IMR-90 (cell line): ENCODE results near the gene CDO1. TPM values are rescaled to one million over a fixed set of nuclear protein-coding genes. Genes with fewer than 3 reads are reported as not detected.

ENCODE experiments used
- ATAC-seq: fragments of 200-7000 bp; cut with Tn5 transposase; 2 replicates; pipeline ENCODE4 v1.9.1; 2020; ENCODE audit warnings: low read depth, mild to moderate bottlenecking, moderate library complexity
- BruUV-seq: library from RNA; stranded (reverse); fragments of 400-500 nt; replicated peaks from 2 replicates; lab custom pipeline; 2021; lab: Mats Ljungman, UMichigan
- CTCF ChIA-PET: fragments of 300-600 bp; formaldehyde crosslinking; extraction: SDS; loops from one replicate; lab custom pipeline; 2021; ENCODE audit warnings: antibody characterized with exemption; lab: Yijun Ruan, JAX
- POLR2A ChIA-PET: fragments of 300-600 bp; sonication (Branson Sonifier 250); formaldehyde crosslinking; loops from one replicate; lab custom pipeline; 2022; ENCODE audit warnings: antibody characterized with exemption; ENCODE audit not compliant: unreplicated experiment; lab: Charles Lee
- DNase-seq: peaks from one replicate; pipeline ENCODE4 v3.0.0; 2013
- H2AFZ ChIP-seq: replicated peaks from 2 replicates; pipeline ENCODE3; 2013; ENCODE audit warnings: low read length, mild to moderate bottlenecking; ENCODE audit not compliant: poor library complexity
- H2AK5ac ChIP-seq: 2 replicates; pipeline ENCODE4 v1.6.1; 2013; ENCODE audit warnings: low read depth, low read length, inconsistent platforms
- H2AK9ac ChIP-seq: replicated peaks from 2 replicates; pipeline ENCODE3; 2013; ENCODE audit warnings: mild to moderate bottlenecking, low read depth, low read length, moderate library complexity; ENCODE audit not compliant: poor library complexity
- H2BK120ac ChIP-seq: 2 replicates; pipeline ENCODE4 v1.6.1; 2013; ENCODE audit warnings: low read depth, low read length, inconsistent platforms
- H2BK15ac ChIP-seq: 3 replicates; pipeline ENCODE4 v1.6.1; 2013; ENCODE audit warnings: low read depth, low read length, inconsistent platforms
- H2BK20ac ChIP-seq: 2 replicates; pipeline ENCODE4 v1.6.1; 2013; ENCODE audit warnings: low read depth, mild to moderate bottlenecking, inconsistent platforms, low read length, moderate library complexity
- H2BK5ac ChIP-seq: 2 replicates; pipeline ENCODE4 v1.6.1; 2013; ENCODE audit warnings: mild to moderate bottlenecking, low read depth, low read length, inconsistent platforms; ENCODE audit not compliant: poor library complexity, severe bottlenecking
- H3K14ac ChIP-seq: replicated peaks from 2 replicates; pipeline ENCODE4 v1.6.1; 2013; ENCODE audit warnings: low read depth, low read length, inconsistent platforms
- H3K18ac ChIP-seq: 2 replicates; pipeline ENCODE4 v1.6.1; 2013; ENCODE audit warnings: low read depth, low read length, control low read depth
- H3K23ac ChIP-seq: 2 replicates; pipeline ENCODE4 v1.6.1; 2013; ENCODE audit warnings: low read depth, low read length, inconsistent platforms
- H3K27ac ChIP-seq: 2 replicates; pipeline ENCODE4 v1.5.1; 2013; ENCODE audit warnings: mild to moderate bottlenecking, control low read depth, low read length; ENCODE audit not compliant: insufficient read depth
- H3K27me3 ChIP-seq: 2 replicates; pipeline ENCODE4 v1.6.1; 2013; ENCODE audit warnings: low read length; ENCODE audit not compliant: control insufficient read depth, insufficient read depth
- H3K36me3 ChIP-seq: 2 replicates; pipeline ENCODE4 v1.6.1; 2013; ENCODE audit warnings: low read length, mixed read lengths; ENCODE audit not compliant: control insufficient read depth, insufficient read depth
- H3K4ac ChIP-seq: 2 replicates; pipeline ENCODE4 v1.6.1; 2013; ENCODE audit warnings: low read depth, low read length, inconsistent platforms
- H3K4me1 ChIP-seq: 2 replicates; pipeline ENCODE4 v1.6.1; 2013; ENCODE audit warnings: low read length, mixed read lengths; ENCODE audit not compliant: control insufficient read depth, insufficient read depth
- H3K4me2 ChIP-seq: 2 replicates; pipeline ENCODE4 v1.6.1; 2013; ENCODE audit warnings: low read depth, mild to moderate bottlenecking, control low read depth, low read length, moderate library complexity
- H3K4me3 ChIP-seq: 2 replicates; pipeline ENCODE4 v1.5.1; 2013; ENCODE audit warnings: low read depth, mild to moderate bottlenecking, control low read depth, low read length, moderate library complexity; ENCODE audit not compliant: insufficient read depth
- H3K56ac ChIP-seq: 2 replicates; pipeline ENCODE4 v1.6.1; 2013; ENCODE audit warnings: low read length, inconsistent platforms; ENCODE audit not compliant: insufficient read depth; ENCODE audit errors: extremely low read depth
- H3K79me1 ChIP-seq, 2 experiments: 2 replicates each; pipeline ENCODE4 v1.6.1; 2013; ENCODE audit warnings: low read length in 2 of 2, inconsistent platforms in 1 of 2, low read depth in 1 of 2
- H3K9ac ChIP-seq: 2 replicates; pipeline ENCODE4 v1.6.1; 2013; ENCODE audit warnings: low read depth, low read length, control low read depth
- H3K9me1 ChIP-seq: 2 replicates; pipeline ENCODE4 v1.6.1; 2013; ENCODE audit warnings: low read length, inconsistent platforms; ENCODE audit not compliant: insufficient read depth
- H3K9me3 ChIP-seq: 2 replicates; pipeline ENCODE4 v1.6.1; 2013; ENCODE audit warnings: low read length; ENCODE audit not compliant: control insufficient read depth, insufficient read depth
- H4K20me1 ChIP-seq: 2 replicates; pipeline ENCODE4 v1.6.1; 2013; ENCODE audit warnings: low read length, inconsistent platforms; ENCODE audit not compliant: insufficient read depth
- H4K5ac ChIP-seq: 2 replicates; pipeline ENCODE4 v1.6.1; 2013; ENCODE audit warnings: mild to moderate bottlenecking, low read depth, low read length, control low read depth
- H4K8ac ChIP-seq, 2 experiments: 2 replicates each; pipeline ENCODE4 v1.6.1; 2013; ENCODE audit warnings: low read depth in 2 of 2, low read length in 2 of 2, control low read depth in 1 of 2, inconsistent platforms in 1 of 2
- H4K91ac ChIP-seq: 2 replicates; pipeline ENCODE4 v1.6.1; 2013; ENCODE audit warnings: low read depth, low read length, inconsistent platforms; ENCODE audit not compliant: insufficient read depth
- CEBPB ChIP-seq: IDR thresholded peaks from 2 replicates; pipeline ENCODE4 v1.6.1; 2012; ENCODE audit warnings: low read depth, low read length, improper control_type of control experiment
- CHD1 ChIP-seq: IDR thresholded peaks from 2 replicates; pipeline ENCODE4 v1.6.1; 2012; ENCODE audit warnings: low read depth, low read length, improper control_type of control experiment
- FOS ChIP-seq: fragments of 150-350 bp; IDR thresholded peaks from 2 replicates; pipeline ENCODE4 v1.6.1; 2016; ENCODE audit warnings: low read depth, low read length
- MAFK ChIP-seq: IDR thresholded peaks from 2 replicates; pipeline ENCODE4 v1.6.1; 2012; ENCODE audit warnings: low read depth, low read length, improper control_type of control experiment
- MAZ ChIP-seq: IDR thresholded peaks from 2 replicates; pipeline ENCODE4 v1.6.1; 2012; ENCODE audit warnings: low read depth, mild to moderate bottlenecking, low read length, improper control_type of control experiment, moderate library complexity, borderline replicate concordance
- MXI1 ChIP-seq: IDR thresholded peaks from 2 replicates; pipeline ENCODE4 v1.6.1; 2012; ENCODE audit warnings: low read depth, mild to moderate bottlenecking, low read length, moderate library complexity, borderline replicate concordance
- NFE2L2 ChIP-seq: fragments of 150-350 bp; IDR thresholded peaks from 2 replicates; pipeline ENCODE4 v1.6.1; 2016; ENCODE audit warnings: low read depth, mild to moderate bottlenecking, low read length
- POLR2A ChIP-seq: IDR thresholded peaks from 2 replicates; pipeline ENCODE4 v1.6.1; 2012; ENCODE audit warnings: mild to moderate bottlenecking, low read depth, low read length
- RAD21 ChIP-seq: IDR thresholded peaks from 2 replicates; pipeline ENCODE4 v1.6.1; 2012; ENCODE audit warnings: low read length, improper control_type of control experiment
- RCOR1 ChIP-seq: IDR thresholded peaks from 2 replicates; pipeline ENCODE4 v1.6.1; 2012; ENCODE audit warnings: mild to moderate bottlenecking, low read length, improper control_type of control experiment; ENCODE audit not compliant: insufficient replicate concordance
- SMC3 ChIP-seq: fragments of 150-350 bp; IDR thresholded peaks from 2 replicates; pipeline ENCODE4 v1.6.1; 2016; ENCODE audit warnings: low read depth, mild to moderate bottlenecking, antibody characterized with exemption, low read length, moderate library complexity
- WGBS, 2 experiments: methylation state at CpG; one replicate each; pipeline versions ENCODE4 v1.1.5 to v1.1.7; 2013; ENCODE audit warnings: missing lambda C conversion rate in 2 of 2; ENCODE audit not compliant: insufficient read length in 1 of 2; ENCODE audit errors: extremely low coverage in 2 of 2; 5-methylcytosine and 5-hydroxymethylcytosine counted together
- dilution Hi-C: fragments of 300-500 bp; cut with HindIII; formaldehyde crosslinking; loops from one replicate; pipeline ENCODE4 v1.14.3; 2018; ENCODE audit warnings: low sequenced_read_pairs; ENCODE audit not compliant: unreplicated experiment
- in situ Hi-C: fragments of 300-500 bp; cut with MboI; formaldehyde crosslinking; loops from 3 replicates; pipeline ENCODE4 v1.14.3; 2019; ENCODE audit warnings: low sequenced_read_pairs, inconsistent platforms, mixed read lengths
- intact Hi-C: fragments of 100-400 bp; cut with micrococcal nuclease; formaldehyde crosslinking; loops from 2 replicates; pipeline ENCODE4 v1.10.0; 2022
- polyA plus RNA-seq, 3 experiments: library from polyadenylated mRNA; depleted of rRNA; stranded (reverse); fragments of >200 nt; gene quantifications; 2 replicates each; pipeline ENCODE4 v1.2.3, GENCODE V29; 2012; ENCODE audit warnings: low replicate concordance in 1 of 3
- total RNA-seq: library from RNA; depleted of rRNA; stranded (reverse); fragments of >200 nt; gene quantifications from 2 replicates; pipeline ENCODE4 v1.2.3, GENCODE V29; 2012
- TF ChIP-seq, protein P1 (sequence below): conservative IDR thresholded peaks from 2 replicates; pipeline ENCODE4 v1.5.1; 2012; ENCODE audit warnings: mild to moderate bottlenecking, low read depth, low read length, improper control_type of control experiment
- TF ChIP-seq, protein P2 (sequence below): fragments of 150-350 bp; IDR thresholded peaks from 2 replicates; pipeline ENCODE4 v1.6.1; 2017; ENCODE audit warnings: mild to moderate bottlenecking, antibody characterized with exemption, low read length, low read depth
- TF ChIP-seq, protein P3 (sequence below): fragments of 150-350 bp; IDR thresholded peaks from 2 replicates; pipeline ENCODE4 v1.6.1; 2016; ENCODE audit warnings: low read depth, mild to moderate bottlenecking, low read length, moderate library complexity, borderline replicate concordance

The CDO1 gene
- total and polyA plus RNA-seq, 2 of the 4 experiments (the other 2 are of a cell fraction) = 4.8 to 8.6 TPM

DNA sequence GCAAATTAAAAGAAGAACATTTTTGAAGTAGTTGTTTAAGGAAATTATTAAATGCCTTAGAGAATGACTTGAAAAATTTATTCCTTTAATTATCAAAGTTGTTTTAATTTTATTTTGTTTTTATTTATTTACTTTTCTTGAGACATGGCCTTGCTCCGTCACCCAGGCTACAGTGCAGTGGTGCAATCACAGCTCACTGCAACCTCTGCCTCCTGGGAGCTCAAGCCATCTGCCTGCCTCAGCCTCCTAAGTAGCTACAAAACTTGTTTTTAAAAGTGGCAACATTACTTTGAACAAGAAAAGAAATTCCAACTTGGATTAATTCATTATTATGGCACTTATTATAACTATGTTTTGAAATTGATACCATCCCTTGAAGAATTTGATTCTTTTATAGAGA, 29.0 kb downstream of the CDO1 start:
- no peak overlapping the region for H3K27ac ChIP-seq
- no peaks in the 10 kb centered on the region for H3K9me3 ChIP-seq
- H3K4me2 ChIP-seq = no peak overlapping the region
- H4K5ac ChIP-seq = no peak overlapping the region
- no peak overlapping the region for H4K91ac ChIP-seq
- no peak overlapping the region for H3K56ac ChIP-seq
- no peak for DNase-seq
- in situ Hi-C loops = no loop called here
- TF ChIP-seq RAD21 (no peak), CEBPB (no peak), FOS (no peak), SMC3 (no peak), CHD1 (no peak), MAFK (no peak), MXI1 (no peak), POLR2A (no peak), MAZ (no peak), NFE2L2 (no peak), RCOR1 (no peak)
- TF ChIP-seq, protein P1, sequence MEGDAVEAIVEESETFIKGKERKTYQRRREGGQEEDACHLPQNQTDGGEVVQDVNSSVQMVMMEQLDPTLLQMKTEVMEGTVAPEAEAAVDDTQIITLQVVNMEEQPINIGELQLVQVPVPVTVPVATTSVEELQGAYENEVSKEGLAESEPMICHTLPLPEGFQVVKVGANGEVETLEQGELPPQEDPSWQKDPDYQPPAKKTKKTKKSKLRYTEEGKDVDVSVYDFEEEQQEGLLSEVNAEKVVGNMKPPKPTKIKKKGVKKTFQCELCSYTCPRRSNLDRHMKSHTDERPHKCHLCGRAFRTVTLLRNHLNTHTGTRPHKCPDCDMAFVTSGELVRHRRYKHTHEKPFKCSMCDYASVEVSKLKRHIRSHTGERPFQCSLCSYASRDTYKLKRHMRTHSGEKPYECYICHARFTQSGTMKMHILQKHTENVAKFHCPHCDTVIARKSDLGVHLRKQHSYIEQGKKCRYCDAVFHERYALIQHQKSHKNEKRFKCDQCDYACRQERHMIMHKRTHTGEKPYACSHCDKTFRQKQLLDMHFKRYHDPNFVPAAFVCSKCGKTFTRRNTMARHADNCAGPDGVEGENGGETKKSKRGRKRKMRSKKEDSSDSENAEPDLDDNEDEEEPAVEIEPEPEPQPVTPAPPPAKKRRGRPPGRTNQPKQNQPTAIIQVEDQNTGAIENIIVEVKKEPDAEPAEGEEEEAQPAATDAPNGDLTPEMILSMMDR = no peak
- TF ChIP-seq, protein P2, sequence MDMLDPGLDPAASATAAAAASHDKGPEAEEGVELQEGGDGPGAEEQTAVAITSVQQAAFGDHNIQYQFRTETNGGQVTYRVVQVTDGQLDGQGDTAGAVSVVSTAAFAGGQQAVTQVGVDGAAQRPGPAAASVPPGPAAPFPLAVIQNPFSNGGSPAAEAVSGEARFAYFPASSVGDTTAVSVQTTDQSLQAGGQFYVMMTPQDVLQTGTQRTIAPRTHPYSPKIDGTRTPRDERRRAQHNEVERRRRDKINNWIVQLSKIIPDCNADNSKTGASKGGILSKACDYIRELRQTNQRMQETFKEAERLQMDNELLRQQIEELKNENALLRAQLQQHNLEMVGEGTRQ = no peak
- TF ChIP-seq, protein P3, sequence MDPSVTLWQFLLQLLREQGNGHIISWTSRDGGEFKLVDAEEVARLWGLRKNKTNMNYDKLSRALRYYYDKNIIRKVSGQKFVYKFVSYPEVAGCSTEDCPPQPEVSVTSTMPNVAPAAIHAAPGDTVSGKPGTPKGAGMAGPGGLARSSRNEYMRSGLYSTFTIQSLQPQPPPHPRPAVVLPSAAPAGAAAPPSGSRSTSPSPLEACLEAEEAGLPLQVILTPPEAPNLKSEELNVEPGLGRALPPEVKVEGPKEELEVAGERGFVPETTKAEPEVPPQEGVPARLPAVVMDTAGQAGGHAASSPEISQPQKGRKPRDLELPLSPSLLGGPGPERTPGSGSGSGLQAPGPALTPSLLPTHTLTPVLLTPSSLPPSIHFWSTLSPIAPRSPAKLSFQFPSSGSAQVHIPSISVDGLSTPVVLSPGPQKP = no peak
- H3K4ac ChIP-seq = no peak overlapping the region
- no peaks in the 10 kb centered on the region for H3K79me1 ChIP-seq
- BruUV-seq = no TSS peak
- H3K4me3 ChIP-seq = no peak overlapping the region
- H2BK15ac ChIP-seq = no peak overlapping the region
- H2BK120ac ChIP-seq = no peak overlapping the region
- no peak overlapping the region for H3K18ac ChIP-seq
- H3K9ac ChIP-seq = no peak overlapping the region
- no CpG with 5 or more reads among the region's 1 CpG for WGBS, 2 experiments
- H2AFZ ChIP-seq = no peak overlapping the region
- H3K23ac ChIP-seq = no peak overlapping the region
- no peak overlapping the region for H4K8ac ChIP-seq
- ChIA-PET CTCF (no interaction called here), POLR2A (no interaction called here)
- no peaks in the 10 kb centered on the region for H3K36me3 ChIP-seq
- H2BK5ac ChIP-seq = no peak overlapping the region
- no peaks in the 10 kb centered on the region for H3K4me1 ChIP-seq
- ATAC-seq = no peak
- intact Hi-C loops = no loop called here
- no peak overlapping the region for H3K14ac ChIP-seq
- H2BK20ac ChIP-seq = no peak overlapping the region
- peaks cover 4% of the 10 kb centered on the region for H3K27me3 ChIP-seq
- H4K20me1 ChIP-seq = no peaks in the 10 kb centered on the region
- no peaks in the 10 kb centered on the region for H3K9me1 ChIP-seq
- H2AK9ac ChIP-seq = no peak overlapping the region
- dilution Hi-C loops = no loop called here
- H2AK5ac ChIP-seq = no peak overlapping the region
